ENCODE measurements around the gene CD300C.

GRCh38 chr17:74536890-74537289 lies 9.0 kb downstream of the CD300C start:
- TF ChIP-seq CTCF (IDR thresholded peaks at IDR 0.05; ENCODE audit: low read depth, low read length, poor library complexity, severe bottlenecking), result no peak
- no peak for TF ChIP-seq EZH2phosphoT487 (IDR thresholded peaks at IDR 0.05; ENCODE audit: borderline replicate concordance, low read length)

All from DOHH2 (cell line).